Omental fat pad (tissue), 4 donors: Measurements from ENCODE around the gene FAF2. TPM values are rescaled to one million over a fixed set of nuclear protein-coding genes. Genes with fewer than 3 reads are reported as not detected.
A peak's percentile ranks its signal among the peaks of the same experiment; 100 is the strongest.

Experiments used
- ATAC-seq: fragments of 150-250 bp; one replicate; pipeline ENCODE4 v1.9.1; 2016; ENCODE audit warnings: mild to moderate bottlenecking, moderate library complexity; ENCODE audit not compliant: low FRiP score
- DNase-seq: peaks from one replicate; pipeline ENCODE4 v3.0.0-alpha.2; 2019; ENCODE audit warnings: low spot score
- CTCF ChIP-seq, 3 donors: fragments of 450-650 bp; IDR thresholded peaks; one replicate each; pipeline ENCODE4 v1.5.1; 2016 to 2017; ENCODE audit warnings: antibody characterized with exemption in 3 of 3, mild to moderate bottlenecking in 3 of 3, moderate library complexity in 2 of 3
- total RNA-seq, 4 donors: library from RNA; depleted of rRNA; stranded (reverse); fragments of >200 nt; gene quantifications; one replicate each; pipeline ENCODE4 v1.1.0, GENCODE V29; 2016

Gene FAF2
- total RNA-seq, 4 donors from 2014 or later: 27.6 to 31.1 (median 27.8) TPM

GRCh38 chr5:176536902-176537553, 88.8 kb downstream of the FAF2 start, which contains the start of gene RNF44:
Gene RNF44 (minus strand): TSS chr5:176537402. CDS start chr5:176532472, 4,930 bp downstream.
- DNase-seq: peak; percentile 92
- ATAC-seq: peak; percentile 85
- no peak for TF ChIP-seq CTCF (IDR thresholded peaks at IDR 0.05)

GRCh38 chr5:176537554-176538229, 89.5 kb downstream of the FAF2 start:
- peak; percentile 98 for DNase-seq
- TF ChIP-seq CTCF (IDR thresholded peaks at IDR 0.05): no peak
- ATAC-seq: peak; percentile 92

GRCh38 chr5:176538230-176538988, 90.2 kb downstream of the FAF2 start:
- DNase-seq (no peak), ATAC-seq (no peak)
- no peak for TF ChIP-seq CTCF (IDR thresholded peaks at IDR 0.05)

GRCh38 chr5:176538989-176539384, 90.8 kb downstream of the FAF2 start:
- no peak for TF ChIP-seq CTCF (IDR thresholded peaks at IDR 0.05)
- DNase-seq (no peak), ATAC-seq (no peak)

GRCh38 chr5:176540476-176540899, 92.3 kb downstream of the FAF2 start:
- no peak for TF ChIP-seq CTCF (IDR thresholded peaks at IDR 0.05)
- ATAC-seq (no peak), DNase-seq (no peak)

GRCh38 chr5:176540956-176541337, 92.8 kb downstream of the FAF2 start:
- no peak for DNase-seq
- no peak for ATAC-seq
- TF ChIP-seq CTCF (IDR thresholded peaks at IDR 0.05): no peak
